ENCODE measurements around the gene OR6S1. TPM values are rescaled to one million over a fixed set of nuclear protein-coding genes. Genes with fewer than 3 reads are reported as not detected.

Gene OR6S1
- total RNA-seq, 1 experiment from 2014 or later: not detected

DNA sequence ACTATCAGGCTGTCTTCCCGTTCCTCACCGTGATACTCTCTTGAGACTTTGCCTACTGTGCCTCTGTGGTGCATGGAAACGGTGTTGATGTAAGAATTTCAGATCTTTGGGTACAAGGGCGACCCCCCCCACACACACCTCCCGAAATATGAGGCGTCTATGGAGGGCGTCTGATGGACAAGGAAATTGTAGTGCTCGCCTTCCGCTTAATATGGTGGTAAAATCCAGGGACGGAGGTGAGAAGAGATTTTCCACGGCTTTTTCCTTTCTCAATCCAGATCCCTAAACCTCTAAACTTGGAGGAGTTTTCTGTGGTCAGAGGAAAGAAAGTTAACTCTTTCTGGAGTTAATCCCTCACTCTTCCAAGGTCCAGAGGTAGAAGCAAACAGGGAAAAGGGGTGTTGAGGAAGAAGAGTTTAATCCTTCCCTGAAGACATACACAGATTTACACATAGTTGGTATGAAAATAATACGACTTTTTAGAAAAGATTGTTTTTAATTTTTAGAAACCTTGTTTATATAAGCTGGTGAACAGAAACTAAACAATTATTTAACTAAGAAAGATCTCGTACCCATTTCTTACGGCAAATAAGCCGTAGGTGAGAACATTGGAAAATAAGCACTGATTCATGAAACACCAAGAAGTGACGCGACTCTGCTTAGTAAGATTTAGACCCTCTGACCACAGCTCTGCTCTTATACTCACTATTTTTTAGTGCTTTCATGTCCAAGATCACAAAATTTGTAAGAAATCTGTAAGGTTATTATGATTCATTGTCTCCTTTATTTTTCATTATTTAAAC lies 27.3 kb downstream of the OR6S1 start:
- POLR2A ChIA-PET: interaction anchor here (0.6 to 1.6 kb wide), 4 partner anchors 9 to 282 kb away, joined by 3 to 7 read pairs (median 5); partner anchors contain the start of gene PARP2
- ATAC-seq: peak; percentile 0; the same call in 1 of the 2 replicates

More for the DNA sequence above, 27.3 kb downstream of the OR6S1 start:
- Mint-ChIP-seq H3K4me3 (no peak overlapping the region), H3K36me3 (no peaks in the 10 kb centered on the region), H3K27ac (0 out of 2 replicates have a peak overlapping the region, but pooled peaks have one; percentile 47), H3K27me3 (ENCODE audit: low read depth) (no peaks in the 10 kb centered on the region), H3K9me3 (no peaks in the 10 kb centered on the region), H3K4me1 (peaks cover 11% of the 10 kb centered on the region)
- CTCF ChIA-PET: interaction anchor here (0.9 to 3.0 kb wide), 16 partner anchors 8 to 284 kb away, joined by 3 to 26 read pairs (median 9); partner anchors contain the start of genes PARP2, PIP4P1, PNP and RNASE4
- TF ChIP-seq, protein P1, sequence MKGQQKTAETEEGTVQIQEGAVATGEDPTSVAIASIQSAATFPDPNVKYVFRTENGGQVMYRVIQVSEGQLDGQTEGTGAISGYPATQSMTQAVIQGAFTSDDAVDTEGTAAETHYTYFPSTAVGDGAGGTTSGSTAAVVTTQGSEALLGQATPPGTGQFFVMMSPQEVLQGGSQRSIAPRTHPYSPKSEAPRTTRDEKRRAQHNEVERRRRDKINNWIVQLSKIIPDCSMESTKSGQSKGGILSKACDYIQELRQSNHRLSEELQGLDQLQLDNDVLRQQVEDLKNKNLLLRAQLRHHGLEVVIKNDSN (CRISPR knock-in tag; IDR thresholded peaks at IDR 0.05): no peak
- TF ChIP-seq CREB1 (CRISPR knock-in tag; IDR thresholded peaks at IDR 0.05) (no peak), ARID4B (CRISPR knock-in tag; IDR thresholded peaks at IDR 0.05; ENCODE audit: borderline replicate concordance) (no peak), KAT7 (CRISPR knock-in tag; IDR thresholded peaks at IDR 0.05; ENCODE audit: borderline replicate concordance) (no peak), ZNF263 (CRISPR knock-in tag; IDR thresholded peaks at IDR 0.05; ENCODE audit: low read depth) (no peak), CREM (CRISPR knock-in tag; IDR thresholded peaks at IDR 0.05) (no peak), ZNF425 (CRISPR knock-in tag; conservative IDR thresholded peaks at IDR 0.05) (no peak), HMGA2 (CRISPR knock-in tag; IDR thresholded peaks at IDR 0.05) (no peak), NFYB (CRISPR knock-in tag; conservative IDR thresholded peaks at IDR 0.05; ENCODE audit: low read depth) (no peak), ATF1 (CRISPR knock-in tag; IDR thresholded peaks at IDR 0.05) (no peak), IRF1 (CRISPR knock-in tag; IDR thresholded peaks at IDR 0.05) (no peak), ZNF396 (CRISPR knock-in tag; IDR thresholded peaks at IDR 0.05; ENCODE audit: borderline replicate concordance) (no peak), ZNF138 (CRISPR knock-in tag; conservative IDR thresholded peaks at IDR 0.05) (no peak), TP53 (CRISPR knock-in tag; IDR thresholded peaks at IDR 0.05) (no peak), ZSCAN18 (CRISPR knock-in tag; IDR thresholded peaks at IDR 0.05) (no peak), ETV6 (CRISPR knock-in tag; IDR thresholded peaks at IDR 0.05) (no peak), ZNF671 (CRISPR knock-in tag; IDR thresholded peaks at IDR 0.05) (no peak), CBFB (CRISPR knock-in tag; IDR thresholded peaks at IDR 0.05; ENCODE audit: low read depth) (no peak), ERG (CRISPR knock-in tag; IDR thresholded peaks at IDR 0.05) (no peak)
- TF ChIP-seq, protein P2, sequence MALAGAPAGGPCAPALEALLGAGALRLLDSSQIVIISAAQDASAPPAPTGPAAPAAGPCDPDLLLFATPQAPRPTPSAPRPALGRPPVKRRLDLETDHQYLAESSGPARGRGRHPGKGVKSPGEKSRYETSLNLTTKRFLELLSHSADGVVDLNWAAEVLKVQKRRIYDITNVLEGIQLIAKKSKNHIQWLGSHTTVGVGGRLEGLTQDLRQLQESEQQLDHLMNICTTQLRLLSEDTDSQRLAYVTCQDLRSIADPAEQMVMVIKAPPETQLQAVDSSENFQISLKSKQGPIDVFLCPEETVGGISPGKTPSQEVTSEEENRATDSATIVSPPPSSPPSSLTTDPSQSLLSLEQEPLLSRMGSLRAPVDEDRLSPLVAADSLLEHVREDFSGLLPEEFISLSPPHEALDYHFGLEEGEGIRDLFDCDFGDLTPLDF (CRISPR knock-in tag; IDR thresholded peaks at IDR 0.05): no peak
- peak; percentile 52 for DNase-seq (ENCODE audit: low spot score)
